CD14-positive monocyte (primary cell): Measurements from ENCODE around the gene RUSC2. TPM values are rescaled to one million over a fixed set of nuclear protein-coding genes. Genes with fewer than 3 reads are reported as not detected.
"Not testable (repeated sequence)": the region's sequence is repeated elsewhere in the genome, so short reads cannot be mapped to it uniquely, and the experiment has no call there.

Experiments used
- DNase-seq, 3 donors: peaks; one replicate each; pipeline ENCODE4 v3.0.0-alpha.2; 2011 to 2022
- H2AFZ ChIP-seq: 2 replicates; pipeline ENCODE4 v1.6.0; 2012; ENCODE audit warnings: mild to moderate bottlenecking, low read depth, low read length, inconsistent platforms; ENCODE audit not compliant: insufficient read depth, poor library complexity, severe bottlenecking
- H3K27ac ChIP-seq, 2 donors: 1 replicate in 1 of 2; 2 replicates in 1 of 2; pipeline ENCODE4 v1.5.1; 2012 to 2013; ENCODE audit warnings: low read length in 2 of 2, control low read depth in 1 of 2, inconsistent platforms in 1 of 2, low read depth in 1 of 2, mild to moderate bottlenecking in 1 of 2
- H3K27me3 ChIP-seq, 2 donors: one replicate each; pipeline versions ENCODE4 v1.6.0 to v1.6.1; 2011 to 2013; ENCODE audit warnings: low read length in 2 of 2; ENCODE audit not compliant: control insufficient read depth in 2 of 2, insufficient read depth in 2 of 2
- H3K36me3 ChIP-seq, 2 donors: replicated peaks in 1 of 2; 1 replicate in 1 of 2; 2 replicates in 1 of 2; pipeline versions ENCODE4 v1.5.1 to v1.6.1; 2012 to 2013; ENCODE audit warnings: low read length in 2 of 2, control low read depth in 1 of 2, inconsistent platforms in 1 of 2, mild to moderate bottlenecking in 1 of 2; ENCODE audit not compliant: insufficient read depth in 2 of 2, control insufficient read depth in 1 of 2
- H3K4me1 ChIP-seq, 2 donors: 1 replicate in 1 of 2; 2 replicates in 1 of 2; pipeline versions ENCODE4 v1.5.1 to v1.6.1; 2012 to 2013; ENCODE audit warnings: low read length in 2 of 2, control low read depth in 1 of 2, inconsistent platforms in 1 of 2, mild to moderate bottlenecking in 1 of 2, moderate library complexity in 1 of 2; ENCODE audit not compliant: insufficient read depth in 2 of 2, control insufficient read depth in 1 of 2
- H3K4me2 ChIP-seq: replicated peaks from 2 replicates; pipeline ENCODE3; 2012; ENCODE audit warnings: low read length, moderate library complexity, mild to moderate bottlenecking; ENCODE audit not compliant: poor library complexity, severe bottlenecking; ENCODE audit errors: extremely low read depth
- H3K4me3 ChIP-seq, 3 experiments: fragments of 200-600 bp in 1 of 3; sonication (generic) in 1 of 3; replicated peaks in 1 of 3; 1 replicate in 2 of 3; 2 replicates in 1 of 3; pipeline ENCODE4 v1.5.1; 2011 to 2013; ENCODE audit warnings: low read length in 3 of 3, mild to moderate bottlenecking in 3 of 3, control low read depth in 2 of 3, low read depth in 2 of 3, inconsistent platforms in 1 of 3, moderate library complexity in 1 of 3
- H3K79me2 ChIP-seq: 2 replicates; pipeline ENCODE4 v1.6.0; 2012; ENCODE audit warnings: mild to moderate bottlenecking, control low read depth, inconsistent platforms, low read length, moderate library complexity; ENCODE audit not compliant: insufficient read depth
- H3K9ac ChIP-seq: 2 replicates; pipeline ENCODE4 v1.6.0; 2017; ENCODE audit warnings: low read length, mild to moderate bottlenecking; ENCODE audit not compliant: insufficient read depth, poor library complexity, severe bottlenecking
- H3K9me3 ChIP-seq, 2 donors: replicated peaks in 1 of 2; 1 replicate in 1 of 2; 2 replicates in 1 of 2; pipeline versions ENCODE4 v1.5.1 to v1.6.1; 2012 to 2013; ENCODE audit warnings: low read length in 2 of 2, control low read depth in 1 of 2; ENCODE audit not compliant: control insufficient read depth in 1 of 2, insufficient read depth in 1 of 2
- H4K20me1 ChIP-seq: 2 replicates; pipeline ENCODE4 v1.6.0; 2012; ENCODE audit warnings: mild to moderate bottlenecking, low read length, control low read depth, moderate library complexity; ENCODE audit not compliant: insufficient read depth
- H3K27ac Mint-ChIP-seq, 7 donors: one replicate each; pipeline ENCODE4 v1.8.0; 2020; ENCODE audit warnings: mild to moderate bottlenecking in 7 of 7, mixed read lengths in 7 of 7, moderate library complexity in 6 of 7, inconsistent platforms in 2 of 7
- H3K27me3 Mint-ChIP-seq, 3 donors: one replicate each; pipeline ENCODE4 v1.8.0; 2021 to 2022; ENCODE audit warnings: low read depth in 3 of 3, mild to moderate bottlenecking in 3 of 3, mixed read lengths in 3 of 3, moderate library complexity in 3 of 3, inconsistent platforms in 1 of 3
- H3K36me3 Mint-ChIP-seq, 2 donors: one replicate each; pipeline ENCODE4 v1.8.0; 2020; ENCODE audit warnings: mixed read lengths in 2 of 2, inconsistent platforms in 1 of 2, mild to moderate bottlenecking in 1 of 2
- H3K4me1 Mint-ChIP-seq: one replicate; pipeline ENCODE4 v1.8.0; 2020; ENCODE audit warnings: mild to moderate bottlenecking, mixed read lengths
- H3K4me3 Mint-ChIP-seq, 2 donors: one replicate each; pipeline ENCODE4 v1.8.0; 2020; ENCODE audit warnings: mild to moderate bottlenecking in 2 of 2, mixed read lengths in 2 of 2, moderate library complexity in 1 of 2
- H3K9me3 Mint-ChIP-seq, 7 donors: one replicate each; pipeline ENCODE4 v1.8.0; 2020 to 2022; ENCODE audit warnings: mixed read lengths in 7 of 7, mild to moderate bottlenecking in 6 of 7, moderate library complexity in 6 of 7, inconsistent platforms in 2 of 7
- CTCF ChIP-seq: fragments of 200-600 bp; IDR thresholded peaks from one replicate; pipeline ENCODE4 v1.8.0; 2022; ENCODE audit warnings: antibody characterized with exemption, mild to moderate bottlenecking
- WGBS: methylation state at CpG from one replicate; pipeline ENCODE4 v1.1.5; 2013; ENCODE audit warnings: missing lambda C conversion rate; ENCODE audit not compliant: insufficient coverage; 5-methylcytosine and 5-hydroxymethylcytosine counted together
- intact Hi-C, 2 donors: fragments of 100-400 bp; cut with micrococcal nuclease; formaldehyde crosslinking; loops; one replicate each; pipeline versions ENCODE4 v1.15.0 to v1.15.1; 2023
- polyA plus RNA-seq, 3 donors: library from polyadenylated mRNA; depleted of rRNA in 1 of 3; unstranded in 2 of 3; stranded (reverse) in 1 of 3; fragments of 300-500 nt in 2 of 3; fragments of >200 nt in 1 of 3; fragmentation: Illumina TruSeq in 2 of 3; gene quantifications; 1 replicate in 2 of 3; 2 replicates in 1 of 3; pipeline ENCODE4 v1.2.3, GENCODE V29; 2012 to 2021

Gene RUSC2
- polyA plus RNA-seq, 3 donors, result 2.2 to 18.8 (median 3.7) TPM

GRCh38 chr9:35522187-35522586, 32.3 kb downstream of the RUSC2 start:
- peaks cover 35 to 45% of the 10 kb centered on the region in 2 donors for H3K4me1 ChIP-seq
- H3K27ac ChIP-seq, result no peak overlapping the region
- H3K9me3 Mint-ChIP-seq, result no peaks in the 10 kb centered on the region

GRCh38 chr9:35522700-35523099, 32.8 kb downstream of the RUSC2 start:
- Histone ChIP-seq H3K27me3 (no peaks in the 10 kb centered on the region), H3K4me1 (peaks cover 38 to 50% of the 10 kb centered on the region in 2 donors), H3K27ac (no peak overlapping the region), H3K79me2 (peaks cover 91% of the 10 kb centered on the region), H3K4me3 (no peak overlapping the region), H3K9ac (no peak overlapping the region), H3K9me3 (no peaks in the 10 kb centered on the region), H3K4me2 (no peak overlapping the region), H2AFZ (no peak overlapping the region), H4K20me1 (peaks cover 25% of the 10 kb centered on the region), H3K36me3 (no peaks in the 10 kb centered on the region)
- intact Hi-C loops, result no loop called here
- peaks cover 65% of the 10 kb centered on the region for H3K4me1 Mint-ChIP-seq
- no peak for DNase-seq
- H3K27me3 Mint-ChIP-seq, result no peaks in the 10 kb centered on the region
- H3K36me3 Mint-ChIP-seq, result peaks cover 0 to 7% of the 10 kb centered on the region in 2 donors
- H3K27ac Mint-ChIP-seq, result peak overlapping the region in 1 of 7 donors; percentile 15
- no peaks in the 10 kb centered on the region for H3K9me3 Mint-ChIP-seq
- no peak overlapping the region for H3K4me3 Mint-ChIP-seq
- no CpG with 5 or more reads among the region's 1 CpG for WGBS
- TF ChIP-seq CTCF, result no peak

More at GRCh38 chr9:35522187-35522586, 32.3 kb downstream of the RUSC2 start:
- Histone ChIP-seq H3K4me2 (no peak overlapping the region), H3K4me3 (no peak overlapping the region), H3K79me2 (peaks cover 91% of the 10 kb centered on the region), H3K27me3 (no peaks in the 10 kb centered on the region), H4K20me1 (peaks cover 31% of the 10 kb centered on the region), H2AFZ (no peak overlapping the region), H3K36me3 (no peaks in the 10 kb centered on the region), H3K9me3 (no peaks in the 10 kb centered on the region), H3K9ac (no peak overlapping the region)
- Mint-ChIP-seq H3K36me3 (peaks cover 0 to 6% of the 10 kb centered on the region in 2 donors), H3K4me3 (no peak overlapping the region), H3K4me1 (peaks cover 61% of the 10 kb centered on the region), H3K27ac (no peak overlapping the region), H3K27me3 (no peaks in the 10 kb centered on the region)
- intact Hi-C loops, result no loop called here
- no peak for DNase-seq
- peak; percentile 19 for TF ChIP-seq CTCF

- H3K27me3 ChIP-seq, H3K36me3 Mint-ChIP-seq, H3K27me3 Mint-ChIP-seq, H3K4me3 Mint-ChIP-seq, H3K36me3 ChIP-seq, intact Hi-C loops, H3K9me3 Mint-ChIP-seq, H3K27ac ChIP-seq, H2AFZ ChIP-seq, DNase-seq, H3K4me3 ChIP-seq, H3K9ac ChIP-seq, H3K9me3 ChIP-seq, H3K4me2 ChIP-seq: not testable (repeated sequence)
- Histone ChIP-seq H3K4me1 (peaks cover 41 to 55% of the 10 kb centered on the region in 2 donors), H3K79me2 (peaks cover 92% of the 10 kb centered on the region), H4K20me1 (peaks cover 20% of the 10 kb centered on the region)
- Mint-ChIP-seq H3K4me1 (peaks cover 63% of the 10 kb centered on the region), H3K27ac (peak overlapping the region in 1 of 7 donors; percentile 48)
Observed at GRCh38 chr9:35523556-35523955, 33.6 kb downstream of the RUSC2 start.
